Thymus (tissue), 11 donors: ENCODE results near the gene HACE1. TPM values are rescaled to one million over a fixed set of nuclear protein-coding genes. Genes with fewer than 3 reads are reported as not detected.
A peak's percentile ranks its signal among the peaks of the same experiment; 100 is the strongest.
"Not testable (repeated sequence)": the region's sequence is repeated elsewhere in the genome, so short reads cannot be mapped to it uniquely, and the experiment has no call there.

ENCODE experiments used
- DNase-seq, 9 donors: peaks; one replicate each; pipeline ENCODE4 v3.0.0-alpha.2; 2013; ENCODE audit warnings: low spot score in 9 of 9, low read depth in 6 of 9, missing footprints in 1 of 9
- H3K27ac ChIP-seq, 2 donors: one replicate each; pipeline ENCODE4 v1.5.1; 2013; ENCODE audit warnings: control low read depth in 1 of 2, low read depth in 1 of 2, low read length in 1 of 2, mild to moderate bottlenecking in 1 of 2, moderate library complexity in 1 of 2
- H3K27me3 ChIP-seq, 2 donors: one replicate each; pipeline ENCODE4 v1.5.1; 2013; ENCODE audit warnings: low read length in 1 of 2; ENCODE audit not compliant: control insufficient read depth in 2 of 2, insufficient read depth in 1 of 2
- H3K36me3 ChIP-seq, 2 donors: one replicate each; pipeline ENCODE4 v1.5.1; 2013; ENCODE audit warnings: low read length in 1 of 2, mild to moderate bottlenecking in 1 of 2, moderate library complexity in 1 of 2; ENCODE audit not compliant: control insufficient read depth in 2 of 2, insufficient read depth in 2 of 2
- H3K4me1 ChIP-seq, 2 donors: one replicate each; pipeline ENCODE4 v1.5.1; 2013; ENCODE audit warnings: low read length in 2 of 2; ENCODE audit not compliant: control insufficient read depth in 2 of 2, insufficient read depth in 2 of 2
- H3K4me3 ChIP-seq, 2 donors: one replicate each; pipeline ENCODE4 v1.5.1; 2013; ENCODE audit warnings: low read length in 2 of 2, control low read depth in 1 of 2, mild to moderate bottlenecking in 1 of 2
- H3K9me3 ChIP-seq, 2 donors: one replicate each; pipeline ENCODE4 v1.5.1; 2013; ENCODE audit warnings: low read length in 1 of 2, mild to moderate bottlenecking in 1 of 2; ENCODE audit not compliant: control insufficient read depth in 2 of 2, insufficient read depth in 1 of 2
- WGBS: extraction: QIAGEN DNeasy Blood & Tissue Kit; methylation state at CpG from one replicate; pipeline ENCODE4 v1.1.7; 2013; 5-methylcytosine and 5-hydroxymethylcytosine counted together
- polyA plus RNA-seq: library from polyadenylated mRNA; stranded (reverse); fragments of 200-250 nt; gene quantifications from one replicate; pipeline ENCODE4 v1.2.3, GENCODE V29; 2013
- total RNA-seq: library from RNA; stranded (reverse); fragments of 120-200 nt; gene quantifications from one replicate; pipeline ENCODE4 v1.2.4, GENCODE V29; 2013
- donor health status: healthy.

HACE1 gene
- total and polyA plus RNA-seq, 2 donors: 9.9 to 17.3 TPM

DNA sequence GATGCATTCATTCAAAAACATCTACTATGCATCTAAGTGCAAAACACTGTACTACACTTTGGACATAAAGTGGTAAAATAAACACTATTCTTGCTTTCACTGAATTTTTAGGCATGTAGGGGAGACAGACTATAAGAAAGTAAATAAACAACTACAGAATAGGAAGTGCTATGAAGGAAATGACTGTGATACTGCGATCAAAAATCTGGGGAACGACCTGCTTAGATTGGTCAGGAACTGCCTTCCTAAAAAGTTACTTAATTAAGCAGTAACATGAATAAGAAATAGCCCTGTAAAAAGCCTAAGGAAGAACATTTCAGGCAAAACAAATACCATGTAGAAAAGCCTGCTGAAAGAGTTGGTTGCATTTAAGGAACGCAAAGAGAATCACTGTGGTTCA is 50.6 kb downstream of the HACE1 start:
- Histone ChIP-seq H3K27ac (no peak overlapping the region), H3K9me3 (peaks cover 0 to 1% of the 10 kb centered on the region in 2 donors), H3K36me3 (no peaks in the 10 kb centered on the region), H3K27me3 (no peaks in the 10 kb centered on the region), H3K4me3 (no peak overlapping the region), H3K4me1 (no peaks in the 10 kb centered on the region)
- WGBS: 92% methylated on average over 3 of the region's 3 CpGs
- DNase-seq: no peak

GRCh38 chr6:104805335-104805734 is 54.4 kb downstream of the HACE1 start:
- H3K4me3 ChIP-seq, H3K27ac ChIP-seq, H3K9me3 ChIP-seq, H3K36me3 ChIP-seq, H3K4me1 ChIP-seq, H3K27me3 ChIP-seq, DNase-seq: not testable (repeated sequence)
- over 99% methylated on average over 4 of the region's 4 CpGs for WGBS

- peaks cover 0 to 2% of the 10 kb centered on the region in 2 donors for H3K36me3 ChIP-seq
- H3K4me1 ChIP-seq: no peaks in the 10 kb centered on the region
- H3K27ac ChIP-seq: no peak overlapping the region
- H3K4me3 ChIP-seq: no peak overlapping the region
- DNase-seq: no peak
- no peaks in the 10 kb centered on the region for H3K9me3 ChIP-seq
- WGBS: 97% methylated on average over 3 of the region's 3 CpGs
- no peaks in the 10 kb centered on the region for H3K27me3 ChIP-seq
Measured at GRCh38 chr6:104799134-104799657, 60.5 kb downstream of the HACE1 start.

- H3K9me3 ChIP-seq: no peaks in the 10 kb centered on the region
- H3K4me3 ChIP-seq: no peak overlapping the region
- DNase-seq: no peak
- H3K27ac ChIP-seq: no peak overlapping the region
- no peaks in the 10 kb centered on the region for H3K4me1 ChIP-seq
- H3K36me3 ChIP-seq: peaks cover 0 to 2% of the 10 kb centered on the region in 2 donors
- no peaks in the 10 kb centered on the region for H3K27me3 ChIP-seq
- 98% methylated on average over 6 of the region's 6 CpGs for WGBS
Measured at GRCh38 chr6:104796031-104796785, 63.5 kb downstream of the HACE1 start.

DNA sequence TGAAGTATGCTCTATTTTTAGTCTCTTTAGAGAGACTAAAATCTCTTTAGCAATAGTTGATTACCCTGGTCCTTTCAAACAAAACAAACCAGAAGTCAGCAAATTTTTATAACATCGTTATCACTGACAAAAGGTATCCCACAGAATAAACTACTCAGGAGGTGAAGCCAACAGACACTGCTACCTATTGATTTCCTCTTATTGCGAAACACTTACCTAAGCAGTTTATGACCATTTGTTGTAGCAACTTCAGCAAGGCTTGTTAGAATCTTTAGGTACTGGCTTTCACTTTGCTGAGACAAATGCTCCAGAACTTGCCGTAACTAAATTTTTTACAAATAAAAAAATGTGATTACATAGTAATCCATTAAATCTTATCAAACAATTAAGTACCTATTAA is 64.4 kb downstream of the HACE1 start:
- DNase-seq: no peak
- Histone ChIP-seq H3K9me3 (no peaks in the 10 kb centered on the region), H3K4me3 (no peak overlapping the region), H3K27ac (no peak overlapping the region), H3K4me1 (no peaks in the 10 kb centered on the region), H3K36me3 (peaks cover 0 to 2% of the 10 kb centered on the region in 2 donors), H3K27me3 (no peaks in the 10 kb centered on the region)
- 97% methylated on average over 3 of the region's 3 CpGs for WGBS

DNA sequence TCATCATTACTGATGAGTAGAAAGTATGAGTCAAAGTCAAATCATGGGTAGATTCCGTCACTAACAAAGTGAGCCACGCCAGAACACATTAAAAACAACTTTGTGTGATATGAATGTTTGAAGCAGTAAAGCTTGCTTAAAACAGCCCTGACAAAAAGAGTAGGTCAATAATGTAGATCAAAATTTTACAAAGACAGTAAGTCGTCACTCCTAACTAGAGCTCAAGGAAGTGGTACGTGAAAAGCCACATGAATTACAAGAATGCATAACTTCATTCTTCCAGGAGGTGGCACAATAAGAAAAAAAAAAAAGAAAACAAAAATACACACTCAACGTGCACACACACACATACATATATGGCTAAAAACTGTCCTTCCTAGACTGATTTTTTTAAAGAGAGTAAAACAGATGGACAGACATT is 69.9 kb downstream of the HACE1 start:
- WGBS: 38% methylated on average over 5 of the region's 5 CpGs

DNA sequence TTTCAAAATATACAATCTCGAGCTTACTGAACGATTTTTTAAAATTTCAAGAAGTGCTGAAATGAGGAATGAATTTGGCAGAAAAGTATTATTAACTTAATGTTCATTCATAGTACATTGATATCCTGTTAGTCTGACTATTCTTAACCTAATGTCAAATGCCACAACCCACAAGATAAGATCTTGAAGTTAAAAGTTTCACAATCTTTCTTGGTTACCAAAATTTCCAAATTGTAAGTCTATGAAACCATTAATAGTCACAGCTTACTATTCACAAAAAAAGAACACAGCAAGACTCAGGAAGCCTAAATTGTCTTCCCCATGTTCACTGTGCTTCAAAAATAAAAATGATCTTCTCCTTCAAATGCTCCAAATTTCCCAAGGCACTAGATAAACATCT is 71.3 kb downstream of the HACE1 start:
- Histone ChIP-seq H3K27ac (no peak overlapping the region), H3K4me1 (peaks cover 0 to 2% of the 10 kb centered on the region in 2 donors), H3K27me3 (no peaks in the 10 kb centered on the region), H3K9me3 (no peaks in the 10 kb centered on the region), H3K4me3 (no peak overlapping the region), H3K36me3 (peaks cover 0 to under 1% of the 10 kb centered on the region in 2 donors)
- peak in 1 of 9 donors; percentile 11 for DNase-seq
- WGBS: 89% methylated on average over 2 of the region's 2 CpGs

More for the DNA sequence above, 69.9 kb downstream of the HACE1 start:
- Histone ChIP-seq H3K27ac (no peak overlapping the region), H3K4me1 (peaks cover 0 to 2% of the 10 kb centered on the region in 2 donors), H3K4me3 (no peak overlapping the region), H3K36me3 (peaks cover 0 to under 1% of the 10 kb centered on the region in 2 donors), H3K27me3 (no peaks in the 10 kb centered on the region), H3K9me3 (no peaks in the 10 kb centered on the region)
- DNase-seq: peak; percentile 14 to 81 (median 39)

GRCh38 chr6:104787305-104787704 is 72.4 kb downstream of the HACE1 start:
- DNase-seq: no peak
- WGBS: over 99% methylated on average over 2 of the region's 2 CpGs
- Histone ChIP-seq H3K36me3 (peaks cover 0 to 2% of the 10 kb centered on the region in 2 donors), H3K27ac (no peak overlapping the region), H3K27me3 (no peaks in the 10 kb centered on the region), H3K4me1 (peaks cover 0 to 2% of the 10 kb centered on the region in 2 donors), H3K9me3 (no peaks in the 10 kb centered on the region), H3K4me3 (no peak overlapping the region)

DNA sequence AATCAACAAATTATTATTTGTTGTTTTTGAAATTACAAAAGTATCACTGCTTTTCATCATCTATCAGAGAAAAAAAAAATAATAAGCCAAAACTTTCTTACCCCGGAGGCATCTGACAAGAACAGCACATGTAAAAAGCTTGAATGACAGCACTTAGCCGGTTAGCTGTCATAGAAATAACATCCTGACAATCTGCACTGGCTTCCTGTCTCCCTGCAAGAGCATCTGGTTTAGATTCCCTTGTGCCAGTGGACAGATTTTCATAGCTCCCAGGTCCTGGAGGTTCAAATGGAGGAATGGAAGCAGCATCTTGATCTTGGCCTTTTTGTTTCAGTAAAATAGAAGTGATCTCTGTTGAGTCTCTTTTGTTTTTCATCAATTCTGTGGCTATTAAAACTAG is 74.8 kb downstream of the HACE1 start:
- 90% methylated on average over 2 of the region's 2 CpGs for WGBS
- no peaks in the 10 kb centered on the region for H3K27me3 ChIP-seq
- H3K9me3 ChIP-seq: no peaks in the 10 kb centered on the region
- no peak overlapping the region for H3K4me3 ChIP-seq
- DNase-seq: no peak
- H3K4me1 ChIP-seq: peaks cover 0 to 2% of the 10 kb centered on the region in 2 donors
- H3K36me3 ChIP-seq: peaks cover 2 to 5% of the 10 kb centered on the region in 2 donors
- H3K27ac ChIP-seq: no peak overlapping the region
